SW 1271 (cell line): Measurements from ENCODE around the gene NUAK2.

Source experiments
- DNase-seq, 2 experiments: peaks; one replicate each; lab custom pipeline; 2025; lab: John Stamatoyannopoulos, UW

NUAK2 gene

DNA sequence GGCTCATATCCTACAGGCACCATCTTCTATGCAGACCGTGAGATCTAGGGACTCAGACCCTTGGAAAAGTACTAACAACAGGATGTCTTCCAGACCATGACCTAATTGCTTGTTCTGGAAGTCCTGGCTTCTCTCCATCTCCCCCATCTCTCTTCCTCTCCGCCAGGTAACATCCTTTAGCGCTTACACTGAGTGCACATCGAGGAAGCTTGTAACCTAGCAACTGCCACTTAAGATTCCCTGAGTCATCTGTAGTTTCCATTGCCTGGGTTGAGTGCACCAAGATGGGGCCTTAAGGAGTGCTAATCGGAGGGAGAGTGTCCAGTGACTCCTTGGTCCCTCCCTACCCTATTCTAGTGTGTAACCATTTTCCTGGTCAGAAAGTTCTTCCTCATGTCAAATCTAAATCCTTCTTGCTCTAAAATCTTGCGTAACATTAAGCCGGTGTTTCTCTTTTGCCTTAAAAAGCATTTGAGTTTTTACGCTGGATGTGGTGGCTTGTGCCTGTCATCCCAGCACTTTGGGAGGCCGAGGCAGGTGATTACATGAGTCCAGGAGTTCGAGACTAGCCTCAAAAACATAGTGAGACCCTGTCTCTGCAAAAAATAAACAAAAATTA, 25.5 kb upstream of the NUAK2 start:
- no peak for DNase-seq

DNA sequence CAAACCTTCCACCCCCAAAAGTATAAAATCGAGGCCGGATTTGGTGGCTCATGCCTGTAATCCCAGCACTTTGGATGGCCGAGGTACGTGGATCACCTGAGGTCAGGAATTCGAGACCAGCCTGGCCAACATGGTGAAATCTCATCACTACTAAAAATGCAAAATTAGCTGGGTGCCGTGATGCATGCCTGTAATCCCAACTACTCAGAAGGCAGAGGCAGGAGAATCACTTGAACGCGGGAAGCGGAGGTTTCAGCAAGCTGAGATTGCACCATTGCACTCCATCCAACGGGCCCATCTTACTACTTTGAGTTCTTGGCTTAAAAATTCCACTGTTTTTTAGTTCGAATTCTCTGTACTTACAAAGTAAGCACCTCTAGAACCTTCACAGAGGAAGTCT, 24.2 kb upstream of the NUAK2 start:
- DNase-seq, result no peak

DNA sequence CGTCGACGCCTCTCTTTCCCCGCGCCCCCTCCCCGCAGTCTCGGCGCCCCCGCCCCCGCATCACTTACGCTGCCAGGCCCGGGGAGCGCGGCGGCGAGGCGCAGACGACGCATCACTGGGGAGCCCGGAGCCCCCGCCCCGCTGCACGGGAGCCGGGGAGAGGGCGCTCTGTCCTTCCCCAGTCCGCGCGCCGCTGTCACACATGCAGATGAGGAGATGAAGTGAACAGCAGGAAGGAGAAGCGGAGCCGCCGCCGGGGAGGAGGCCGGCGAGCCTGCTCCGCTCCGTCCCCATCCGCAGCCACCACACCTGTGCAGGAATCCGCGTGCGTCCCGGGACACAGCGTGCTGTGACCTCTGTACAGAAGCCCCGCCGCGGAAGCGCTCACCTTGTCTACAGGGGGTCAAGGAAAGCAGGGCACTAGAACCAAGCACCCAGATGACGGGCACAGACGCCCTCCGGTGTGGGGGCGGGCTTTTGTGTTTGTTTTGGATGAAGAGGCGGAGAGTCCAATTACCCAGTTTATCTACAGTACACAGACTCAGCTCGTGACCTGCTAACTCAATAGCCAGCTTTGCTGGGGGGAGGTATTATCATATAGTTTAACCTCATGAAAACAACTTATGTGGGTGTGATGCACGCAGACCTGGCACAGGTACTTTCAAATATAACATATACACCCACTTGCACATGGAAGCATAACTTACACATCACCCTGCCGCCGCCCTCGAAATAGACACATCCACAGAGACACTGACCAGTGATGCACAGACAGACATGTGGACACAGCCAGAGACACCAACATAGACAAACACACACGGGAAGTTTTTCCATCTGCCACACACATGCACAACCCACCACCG, 22.8 kb upstream of the NUAK2 start:
- no peak for DNase-seq

DNA sequence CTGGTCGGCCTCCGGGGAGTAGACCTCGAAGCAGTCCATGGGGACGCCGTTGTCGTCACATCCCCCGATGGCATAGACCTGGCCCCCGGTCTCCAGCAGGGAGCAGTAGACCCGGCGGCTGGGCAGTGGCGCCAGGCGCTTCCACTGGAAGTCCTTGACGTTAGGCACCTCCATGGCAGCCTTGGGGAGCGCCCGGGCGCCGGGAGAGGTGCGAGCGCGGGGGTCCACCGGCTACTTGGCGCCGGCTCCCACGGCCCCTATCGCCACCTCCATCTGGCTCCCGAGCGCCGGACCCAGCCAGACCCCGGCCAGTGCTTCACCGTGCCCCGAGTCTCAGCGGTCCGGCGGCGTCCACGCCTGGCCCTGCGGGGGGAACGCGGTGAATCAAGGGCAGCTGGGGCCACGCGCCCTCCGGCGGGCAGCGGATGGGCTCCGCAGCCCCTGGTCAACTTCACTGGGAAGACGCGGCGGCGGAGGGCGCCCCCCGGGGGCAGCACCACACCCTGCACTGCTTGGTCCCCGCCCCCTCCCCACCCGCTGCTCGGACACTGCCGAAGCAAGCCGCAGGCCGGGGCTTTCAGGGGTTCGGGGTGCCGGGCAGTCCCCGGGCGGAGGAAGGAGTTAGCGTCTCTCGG, 22.0 kb upstream of the NUAK2 start:
- no peak for DNase-seq

DNA sequence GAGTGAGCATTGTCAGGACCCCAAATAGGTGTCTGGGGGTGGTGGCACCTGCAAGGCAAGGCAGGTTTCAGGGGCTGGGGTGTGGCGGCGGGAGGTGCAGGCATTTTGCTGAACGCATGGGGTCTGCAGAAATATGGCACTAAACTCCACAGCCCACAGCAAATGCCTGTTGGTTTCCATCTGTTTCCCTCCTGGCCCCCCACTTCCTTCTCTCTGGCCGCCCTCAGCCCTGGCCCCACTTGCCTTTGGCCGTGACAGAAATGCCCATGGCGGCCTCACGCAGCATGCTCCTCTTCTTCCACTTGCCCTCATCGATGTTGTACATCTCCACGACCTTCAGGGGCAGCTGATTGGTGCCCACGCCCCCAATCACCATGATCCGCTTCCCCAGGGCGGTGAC, 21.4 kb upstream of the NUAK2 start:
- no peak for DNase-seq

DNA sequence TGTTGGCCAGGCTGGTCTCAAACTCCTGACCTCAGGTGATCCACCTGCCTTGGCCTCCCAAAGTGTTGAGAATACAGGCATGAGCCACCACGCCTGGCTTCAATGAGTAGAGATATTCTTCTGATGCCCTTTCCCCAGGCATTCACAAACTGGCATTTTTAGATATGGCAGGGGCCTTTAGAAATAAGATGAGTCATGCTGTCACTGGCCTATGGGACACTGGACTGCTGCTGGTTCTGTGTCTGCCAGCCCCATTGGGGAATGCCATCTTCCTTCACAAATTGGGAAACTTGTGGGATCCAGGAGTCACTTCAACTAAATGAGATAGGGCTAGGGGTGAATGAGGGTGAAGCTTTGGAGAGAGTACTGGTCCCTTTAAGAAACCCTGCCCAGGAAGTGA, 19.1 kb upstream of the NUAK2 start:
- no peak for DNase-seq

DNA sequence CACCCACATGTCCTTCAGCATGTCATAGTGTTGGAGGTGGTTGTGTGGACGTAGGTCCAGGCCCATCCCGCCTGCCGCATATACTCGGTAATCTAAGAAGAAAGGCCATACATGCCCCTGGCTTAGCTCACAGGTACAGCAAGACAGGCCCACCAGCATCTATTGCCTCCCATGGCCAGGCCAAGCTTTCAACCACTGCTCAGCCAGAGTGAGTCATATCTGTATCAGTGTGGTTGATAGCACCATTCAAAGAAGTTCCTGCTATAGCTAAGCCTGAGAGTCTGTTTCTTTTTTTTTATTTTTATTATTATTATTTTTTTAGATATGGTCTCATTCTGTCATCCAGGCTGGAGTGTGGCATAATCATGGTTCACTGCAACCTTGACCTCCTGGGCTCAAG, 18.2 kb upstream of the NUAK2 start:
- no peak for DNase-seq

DNA sequence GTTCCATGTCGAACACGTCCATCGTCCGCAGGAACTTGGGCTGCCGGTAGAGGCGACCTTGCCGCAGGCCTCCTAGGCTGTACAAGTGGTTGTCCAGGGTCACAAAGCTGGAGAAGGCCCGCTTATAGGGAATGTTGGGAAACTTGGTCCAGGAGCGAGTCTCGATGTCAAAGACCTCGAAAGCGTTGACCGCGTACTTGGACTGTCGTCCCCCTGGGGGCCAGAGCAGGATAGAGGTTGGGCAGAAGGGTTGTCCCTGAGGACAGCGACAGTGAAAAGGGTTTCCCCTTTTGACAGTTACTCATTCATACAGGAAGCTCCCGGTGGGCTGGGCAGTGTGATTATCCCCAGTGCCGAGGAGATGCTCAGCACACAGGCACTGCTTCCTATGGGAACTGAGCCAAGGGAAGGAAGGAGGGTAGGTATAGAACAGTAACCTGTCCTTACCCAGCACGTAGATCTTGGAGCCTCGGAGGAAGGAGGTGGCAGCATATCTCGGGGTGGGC, 17.7 kb upstream of the NUAK2 start:
- DNase-seq, result no peak

DNA sequence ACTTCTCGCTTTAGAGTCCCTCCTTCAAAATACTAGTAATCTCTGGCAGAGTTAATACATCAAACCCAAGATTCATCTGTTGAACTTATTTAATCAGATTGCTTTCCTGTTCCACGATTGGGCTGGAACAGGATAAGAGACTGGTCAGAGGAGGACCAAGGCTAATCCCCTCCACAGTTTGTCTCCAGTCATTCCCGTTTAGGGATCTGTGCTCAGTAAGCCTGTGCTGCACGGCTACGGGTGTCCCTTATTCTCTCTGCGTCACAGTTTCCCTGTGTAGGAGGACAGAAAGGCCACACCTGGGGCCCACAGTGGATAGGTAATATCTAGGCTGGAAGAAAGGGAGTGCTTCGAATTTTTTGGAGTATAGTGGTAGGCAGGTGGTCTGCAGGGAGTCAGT, 16.5 kb upstream of the NUAK2 start:
- DNase-seq, result no peak

DNA sequence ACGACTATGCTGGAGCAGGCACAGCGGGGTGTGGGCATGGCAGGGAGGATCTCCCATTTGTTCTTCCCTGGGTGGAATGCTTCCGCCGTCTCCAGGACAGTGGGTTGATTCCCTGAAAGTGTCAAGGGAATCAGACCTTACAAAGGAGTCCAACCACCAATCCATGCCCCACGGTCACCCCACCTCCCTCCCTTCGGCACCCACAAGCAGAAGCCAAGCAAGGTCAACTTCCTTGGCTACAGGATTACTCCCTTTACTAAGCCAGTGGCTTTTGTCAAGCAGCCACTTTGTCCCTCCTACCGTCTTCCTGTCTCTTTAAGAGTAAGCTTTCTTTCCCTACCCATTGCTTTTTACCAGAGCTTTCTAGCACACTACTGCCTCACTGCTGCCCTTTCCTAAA, 15.9 kb upstream of the NUAK2 start:
- no peak for DNase-seq

DNA sequence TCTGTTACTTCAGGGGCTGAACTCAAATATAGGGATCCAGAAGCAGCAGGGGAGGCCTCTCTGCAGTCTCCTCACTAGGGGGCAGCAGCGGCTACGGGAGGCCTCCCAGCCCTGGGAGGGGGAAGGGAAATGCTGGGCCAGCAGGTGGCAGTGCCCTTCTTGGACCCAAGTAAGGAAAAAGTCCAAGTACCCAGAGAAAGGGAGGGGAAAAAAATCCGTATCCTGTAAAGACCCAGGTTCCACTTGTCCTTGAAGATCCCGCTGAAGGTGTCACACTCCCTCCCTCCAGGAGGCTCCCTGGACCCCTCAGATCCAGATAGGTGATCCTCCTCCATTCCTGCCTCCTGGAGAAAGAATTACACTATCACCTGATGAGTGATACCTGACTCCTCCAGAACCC, 14.1 kb upstream of the NUAK2 start:
- DNase-seq, result peak in 1 of 2 experiments; percentile 65

DNA sequence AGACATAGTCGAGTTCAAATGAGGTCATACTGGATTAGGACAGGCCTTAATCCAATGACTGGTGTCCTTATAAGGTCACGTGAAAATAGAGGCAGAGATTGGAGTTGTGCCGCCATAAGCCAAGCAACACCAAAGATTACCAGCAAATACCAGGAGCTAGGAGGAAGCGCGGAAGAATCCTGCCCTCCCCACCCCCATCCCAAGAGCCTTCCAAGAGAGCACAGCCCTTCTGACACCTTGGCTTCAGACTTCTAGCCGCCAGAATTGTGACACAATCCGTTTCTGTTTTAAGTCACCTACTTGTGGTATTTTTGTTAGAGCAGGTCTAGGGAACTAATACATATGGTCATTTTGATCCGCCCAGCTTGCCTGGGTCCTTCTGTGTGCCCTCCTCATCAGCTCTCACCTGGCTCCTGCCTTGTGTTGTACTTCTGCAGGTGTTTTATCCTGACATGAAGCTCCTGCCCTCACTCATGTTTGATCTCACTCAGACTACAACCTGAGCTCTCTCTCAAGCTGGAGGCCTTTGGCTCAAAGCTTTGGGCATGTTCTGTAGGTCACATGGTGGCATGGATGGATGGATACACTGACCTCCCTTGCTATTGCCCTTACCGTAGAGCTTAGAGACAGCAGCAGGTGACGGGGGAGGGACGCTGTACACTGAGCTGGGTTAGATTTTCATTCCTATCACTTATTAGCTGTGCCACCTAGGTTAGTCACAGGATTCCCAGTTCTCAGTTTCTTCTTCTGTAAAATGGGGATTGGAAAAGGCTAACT, 10.7 kb upstream of the NUAK2 start:
- DNase-seq, result no peak

DNA sequence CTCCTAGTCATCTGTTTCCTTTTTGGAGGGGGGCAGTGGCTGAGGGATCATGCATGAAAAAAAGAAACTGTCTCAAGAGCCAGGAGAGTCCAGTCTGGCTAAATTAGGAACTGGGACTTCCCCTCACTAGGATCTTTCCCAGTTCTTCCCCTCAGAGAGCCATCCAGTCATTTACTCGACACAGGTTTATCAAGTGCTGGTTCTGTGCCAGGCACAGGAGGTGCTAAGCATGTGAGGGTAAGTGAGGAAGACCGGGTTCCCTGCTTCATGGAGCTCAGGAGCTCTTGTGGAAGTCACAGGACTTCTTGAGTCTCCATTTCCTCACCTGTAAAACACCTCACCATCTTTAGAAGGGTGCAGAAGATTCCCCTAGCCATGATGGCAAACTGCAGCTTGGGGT, 8.6 kb upstream of the NUAK2 start:
- DNase-seq, result no peak

DNA sequence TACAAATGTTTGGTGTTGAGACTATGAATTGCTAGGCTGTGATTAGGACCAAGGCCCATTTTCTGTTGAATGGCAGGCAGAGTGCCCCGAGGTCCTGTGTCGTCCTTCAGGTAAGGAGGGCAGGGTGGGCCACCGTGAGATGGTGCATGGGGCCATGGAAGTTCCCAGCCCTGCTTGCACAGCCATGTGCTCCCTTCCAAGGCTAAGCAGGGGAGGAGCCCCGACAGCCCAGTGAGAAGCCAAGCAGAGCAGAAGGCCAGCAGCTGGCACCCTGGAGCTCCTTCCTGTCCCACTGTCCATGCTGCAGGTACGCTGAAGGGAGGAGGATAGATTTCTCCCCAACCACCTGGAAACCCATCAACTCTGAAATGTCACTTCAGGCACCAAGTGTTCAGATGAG, 8.2 kb upstream of the NUAK2 start:
- DNase-seq, result no peak

DNA sequence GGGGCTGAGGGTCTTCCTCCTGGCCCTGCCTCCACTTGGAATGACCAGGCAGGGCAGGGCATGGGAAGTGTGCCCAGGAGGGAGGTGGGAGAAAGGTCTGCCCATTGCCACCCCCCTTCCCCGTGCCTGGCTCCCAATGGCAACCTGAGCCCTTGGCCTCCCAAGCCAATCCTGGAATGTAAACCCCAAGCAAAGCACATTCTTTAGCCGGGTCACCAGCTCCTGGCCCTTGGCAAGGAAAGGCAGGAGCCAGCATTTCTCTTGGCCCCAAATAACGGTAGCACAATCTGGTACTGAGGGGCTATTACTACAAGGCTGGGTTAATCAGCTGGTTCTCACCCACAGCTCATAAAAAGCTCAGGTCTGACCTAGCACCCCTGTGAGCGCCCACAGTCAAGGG, 6.9 kb upstream of the NUAK2 start:
- DNase-seq, result no peak

DNA sequence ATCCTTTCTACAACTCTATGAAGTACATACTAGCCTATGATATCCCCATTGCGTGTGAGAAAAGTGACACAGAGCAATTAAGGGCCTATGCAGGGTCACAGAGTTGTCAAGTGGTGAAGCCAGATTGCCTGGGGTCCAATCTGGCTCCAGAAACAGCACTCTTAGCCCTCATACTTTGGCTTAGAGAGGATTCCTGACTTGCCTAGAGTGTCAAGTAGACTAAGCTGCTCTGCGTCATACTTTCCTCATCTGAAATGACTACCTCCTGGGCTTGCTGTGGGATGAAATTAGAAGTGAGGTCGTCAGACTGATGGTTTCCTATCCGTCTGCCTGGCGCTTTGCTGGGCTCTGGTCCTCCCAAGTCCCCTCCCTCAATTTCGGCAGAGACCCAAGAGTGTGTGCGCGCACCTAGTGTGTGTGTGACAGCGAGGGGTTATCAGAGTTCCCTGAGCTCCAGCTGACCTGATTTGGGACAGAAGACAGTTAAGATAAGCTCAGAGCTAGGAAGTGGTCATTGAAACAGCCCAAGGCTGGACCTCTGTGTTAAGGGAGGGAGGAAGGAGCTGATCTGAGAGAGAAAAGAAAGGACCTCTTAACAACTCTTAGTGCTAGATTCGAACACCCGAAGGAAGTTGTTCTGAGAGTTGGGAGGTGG, 5.4 kb upstream of the NUAK2 start:
- DNase-seq, result no peak

DNA sequence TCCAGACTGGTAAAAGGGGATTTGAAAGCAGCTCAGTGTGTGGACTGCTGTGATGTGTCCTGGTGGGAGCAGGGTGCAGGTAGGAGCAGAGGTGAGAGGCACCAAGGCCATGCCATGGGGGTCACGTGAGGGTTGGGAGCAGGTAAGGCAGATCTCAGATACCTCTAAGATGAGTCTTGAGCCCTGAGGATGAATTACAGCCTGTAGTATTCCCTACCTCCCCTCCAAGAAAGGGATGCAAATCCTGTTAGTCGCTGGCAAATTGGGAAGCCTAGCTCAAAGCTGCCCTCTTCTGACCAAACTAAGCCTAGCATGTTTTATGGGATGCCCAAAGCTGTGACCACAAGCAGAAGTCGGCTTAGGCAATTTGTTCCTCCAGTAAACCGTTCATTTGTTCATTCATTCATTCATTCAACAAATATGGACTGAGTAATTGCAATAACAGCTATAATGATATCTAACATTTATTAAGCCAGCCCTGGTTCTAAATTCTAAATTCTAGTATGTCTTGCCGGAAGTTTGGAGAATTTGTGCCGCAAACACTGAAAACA, 3.9 kb upstream of the NUAK2 start:
- peak in 1 of 2 experiments; percentile 45 for DNase-seq

DNA sequence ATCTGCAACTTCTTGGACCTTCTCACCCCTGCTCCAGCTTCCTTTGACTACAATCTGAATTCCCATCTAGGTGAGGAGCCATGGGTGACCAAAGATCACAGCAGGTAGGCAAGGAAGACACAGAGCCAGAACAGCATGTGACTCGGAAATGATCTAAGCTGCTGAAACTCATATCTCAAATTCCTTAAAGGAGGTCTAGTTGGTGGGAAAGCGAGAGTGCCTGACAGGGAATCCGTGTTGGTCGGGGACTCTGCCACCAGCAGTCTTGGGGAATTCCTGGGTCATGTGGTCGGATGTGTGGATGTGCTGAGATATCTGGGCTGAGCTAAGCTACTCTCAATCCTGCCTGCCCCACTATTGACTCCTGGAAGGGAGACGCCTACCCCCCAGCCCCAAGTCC, 3.2 kb upstream of the NUAK2 start:
- DNase-seq, result no peak

DNA sequence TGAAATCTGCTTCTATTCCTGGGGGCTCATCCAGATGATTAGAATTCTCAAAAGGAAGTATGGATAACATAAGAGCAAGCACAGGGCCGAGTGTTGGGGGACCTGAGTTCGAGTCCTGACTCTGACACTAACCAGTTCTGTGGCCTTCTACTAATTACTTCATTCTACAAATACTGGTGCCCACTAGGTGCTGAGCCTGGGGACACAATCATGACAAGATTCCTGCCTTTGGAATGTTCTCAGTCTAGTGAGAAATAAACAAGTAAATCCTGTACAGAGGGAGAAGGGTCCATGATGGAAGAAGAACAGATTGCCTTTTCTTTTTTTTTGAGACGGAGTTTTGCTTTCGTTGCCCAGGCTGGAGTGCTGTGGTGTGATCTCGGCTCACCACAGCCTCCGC, 2.2 kb upstream of the NUAK2 start:
- no peak for DNase-seq

DNA sequence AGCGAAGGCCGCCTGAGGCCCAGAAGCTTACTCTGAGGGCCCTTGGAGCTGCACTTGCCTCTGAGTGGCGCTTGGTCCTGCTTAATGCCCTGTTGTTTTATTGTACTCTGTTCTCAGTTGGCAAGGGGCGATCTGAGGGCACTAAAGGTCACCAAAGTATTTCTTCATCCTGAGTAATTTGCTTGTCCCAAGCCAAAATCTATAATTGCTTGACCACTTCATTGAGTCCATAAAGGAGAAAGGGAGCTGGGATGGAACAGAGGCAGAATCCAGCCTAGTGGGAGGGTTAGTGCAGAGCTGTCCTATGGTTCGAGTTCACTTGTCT, 376 bp upstream of the NUAK2 start:
- no peak for DNase-seq
